ENCODE results near the gene TLE5.

Gene TLE5

DNA sequence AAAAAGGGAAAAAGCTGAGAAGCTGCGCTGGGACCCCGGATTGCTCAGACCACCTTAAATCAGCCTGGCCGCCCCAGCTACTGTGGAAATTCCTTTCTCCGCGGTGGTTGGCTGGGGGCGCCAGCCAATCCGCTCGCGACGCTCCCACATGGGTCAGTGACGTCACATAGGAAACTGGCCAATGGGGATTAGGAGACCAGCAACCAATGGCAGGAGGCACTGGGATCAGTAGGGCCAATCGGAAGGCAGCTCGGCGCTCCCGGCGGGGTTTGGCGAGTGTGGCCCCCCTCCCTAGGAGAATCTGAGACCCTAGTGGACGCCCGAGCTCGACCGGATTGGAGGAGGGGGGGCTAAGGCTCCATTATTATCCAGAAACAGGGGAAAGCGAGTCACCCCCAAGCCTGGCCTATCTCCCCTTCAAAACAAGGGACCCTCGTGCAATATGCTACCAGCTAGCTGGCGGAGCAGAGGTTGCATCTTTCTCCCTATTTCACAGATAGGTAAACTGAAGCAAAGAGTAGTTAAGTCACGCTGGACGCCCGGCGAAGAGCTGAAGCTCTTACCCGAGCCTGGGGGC, 26.7 kb downstream of the TLE5 start:
- Histone ChIP-seq H3K36me3 (ENCODE audit: control insufficient read depth, insufficient read depth, low read length) (no peaks in the 10 kb centered on the region), H3K9me3 (ENCODE audit: control insufficient read depth, insufficient read depth, low read length) (no peaks in the 10 kb centered on the region), H3K9ac (ENCODE audit: low read depth, low read length) (peak overlapping the region; percentile 76), H3K4me1 (ENCODE audit: control insufficient read depth, insufficient read depth, low read length) (peaks cover 8% of the 10 kb centered on the region), H3K4me3 (ENCODE audit: low read depth, low read length) (peak overlapping the region; percentile 85), H3K27me3 (ENCODE audit: control insufficient read depth, insufficient read depth, low read length) (peaks cover 26% of the 10 kb centered on the region)

DNA sequence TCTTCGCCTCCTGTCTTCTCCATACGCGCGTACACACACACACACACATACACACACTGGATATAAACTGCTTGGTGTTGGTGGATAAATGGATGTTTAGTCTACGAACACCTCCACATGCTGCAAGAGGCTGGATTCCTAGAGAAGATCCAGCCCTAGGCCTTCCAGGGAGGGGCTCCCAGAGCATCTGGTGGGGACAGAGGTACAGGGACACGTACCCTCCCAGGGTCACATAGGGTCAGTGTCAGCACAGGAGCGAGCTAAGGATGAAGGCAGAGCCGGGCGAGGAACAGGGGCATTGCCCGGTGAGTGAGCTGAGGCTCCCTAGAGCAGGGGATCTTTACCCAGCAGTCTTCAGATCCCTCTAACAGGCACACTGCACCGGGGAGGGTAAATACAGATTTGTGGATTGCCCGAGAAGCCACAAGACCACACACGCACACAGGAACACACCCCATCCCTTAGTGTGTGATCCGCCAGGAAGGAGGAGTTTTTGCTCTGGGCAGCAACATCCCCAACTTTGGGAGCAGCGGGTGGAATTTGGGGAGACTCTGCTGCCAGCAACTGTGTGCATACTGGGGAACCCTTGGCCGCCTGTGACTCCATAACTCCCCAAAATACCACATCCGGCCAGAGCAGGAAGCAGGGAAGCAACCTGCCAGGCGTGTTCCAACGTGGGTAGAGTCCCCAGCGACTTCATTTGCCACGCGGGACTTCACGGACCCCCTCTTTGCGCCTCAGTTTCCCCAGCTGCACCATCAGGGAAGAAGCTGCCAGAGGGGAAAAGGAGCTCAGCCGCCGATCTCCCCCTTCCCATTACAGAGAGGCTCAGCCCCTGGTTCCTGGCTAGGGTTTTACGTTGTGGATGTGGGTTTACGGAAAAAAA, 27.4 kb downstream of the TLE5 start:
- Histone ChIP-seq H3K4me1 (ENCODE audit: control insufficient read depth, insufficient read depth, low read length) (peaks cover 8% of the 10 kb centered on the region), H3K4me3 (ENCODE audit: low read depth, low read length) (peak overlapping the region; percentile 58), H3K9me3 (ENCODE audit: control insufficient read depth, insufficient read depth, low read length) (no peaks in the 10 kb centered on the region), H3K36me3 (ENCODE audit: control insufficient read depth, insufficient read depth, low read length) (no peaks in the 10 kb centered on the region), H3K27me3 (ENCODE audit: control insufficient read depth, insufficient read depth, low read length) (peaks cover 33% of the 10 kb centered on the region), H3K9ac (ENCODE audit: low read depth, low read length) (peak overlapping the region; percentile 76)

DNA sequence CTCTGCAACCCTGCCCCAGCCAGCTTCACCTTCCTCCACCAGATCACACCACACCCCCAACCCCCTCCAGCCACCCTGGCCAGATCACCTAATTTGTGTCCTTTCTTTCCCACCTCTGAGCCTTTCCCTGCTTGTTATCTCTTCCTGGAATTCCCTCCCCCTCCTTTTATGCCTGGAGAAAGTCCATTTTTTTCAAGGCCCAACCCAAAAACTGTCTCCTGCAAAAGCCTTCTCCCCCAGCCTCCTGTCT, 28.0 kb downstream of the TLE5 start:
- Histone ChIP-seq H3K4me1 (ENCODE audit: control insufficient read depth, insufficient read depth, low read length) (peaks cover 8% of the 10 kb centered on the region), H3K9ac (ENCODE audit: low read depth, low read length) (peak overlapping the region; percentile 76), H3K9me3 (ENCODE audit: control insufficient read depth, insufficient read depth, low read length) (no peaks in the 10 kb centered on the region), H3K27me3 (ENCODE audit: control insufficient read depth, insufficient read depth, low read length) (peaks cover 38% of the 10 kb centered on the region), H3K36me3 (ENCODE audit: control insufficient read depth, insufficient read depth, low read length) (no peaks in the 10 kb centered on the region), H3K4me3 (ENCODE audit: low read depth, low read length) (peak overlapping the region; percentile 58)

- H3K4me3 ChIP-seq (ENCODE audit: low read depth, low read length) = peak overlapping the region; percentile 58
- peaks cover 38% of the 10 kb centered on the region for H3K27me3 ChIP-seq (ENCODE audit: control insufficient read depth, insufficient read depth, low read length)
- no peaks in the 10 kb centered on the region for H3K9me3 ChIP-seq (ENCODE audit: control insufficient read depth, insufficient read depth, low read length)
- H3K4me1 ChIP-seq (ENCODE audit: control insufficient read depth, insufficient read depth, low read length) = peaks cover 8% of the 10 kb centered on the region
- no peak overlapping the region for H3K9ac ChIP-seq (ENCODE audit: low read depth, low read length)
- H3K36me3 ChIP-seq (ENCODE audit: control insufficient read depth, insufficient read depth, low read length) = no peaks in the 10 kb centered on the region
Observed at GRCh38 chr19:3033595-3034405, 28.5 kb downstream of the TLE5 start.

GRCh38 chr19:3031607-3031867, 30.8 kb downstream of the TLE5 start:
- Histone ChIP-seq H3K4me3 (ENCODE audit: low read depth, low read length) (no peak overlapping the region), H3K27me3 (ENCODE audit: control insufficient read depth, insufficient read depth, low read length) (peaks cover 55% of the 10 kb centered on the region), H3K9ac (ENCODE audit: low read depth, low read length) (no peak overlapping the region), H3K9me3 (ENCODE audit: control insufficient read depth, insufficient read depth, low read length) (no peaks in the 10 kb centered on the region), H3K36me3 (ENCODE audit: control insufficient read depth, insufficient read depth, low read length) (no peaks in the 10 kb centered on the region), H3K4me1 (ENCODE audit: control insufficient read depth, insufficient read depth, low read length) (peaks cover 8% of the 10 kb centered on the region)

GRCh38 chr19:3029065-3029923, 33.0 kb downstream of the TLE5 start, which contains the start of gene TLE2:
Gene TLE2 (minus strand): TSS chr19:3029280. CDS start chr19:3028904, 376 bp downstream.
- Histone ChIP-seq H3K36me3 (ENCODE audit: control insufficient read depth, insufficient read depth, low read length) (no peaks in the 10 kb centered on the region), H3K27me3 (ENCODE audit: control insufficient read depth, insufficient read depth, low read length) (peaks cover 70% of the 10 kb centered on the region), H3K4me3 (ENCODE audit: low read depth, low read length) (peak within 1 kb of the TSS; percentile 54), H3K9ac (ENCODE audit: low read depth, low read length) (no peak within 1 kb of the TSS), H3K4me1 (ENCODE audit: control insufficient read depth, insufficient read depth, low read length) (peaks cover under 1% of the 10 kb centered on the region), H3K9me3 (ENCODE audit: control insufficient read depth, insufficient read depth, low read length) (no peaks in the 10 kb centered on the region)

- H3K27me3 ChIP-seq (ENCODE audit: control insufficient read depth, insufficient read depth, low read length) = peaks cover 71% of the 10 kb centered on the region
- no peaks in the 10 kb centered on the region for H3K4me1 ChIP-seq (ENCODE audit: control insufficient read depth, insufficient read depth, low read length)
- H3K4me3 ChIP-seq (ENCODE audit: low read depth, low read length) = peak overlapping the region; percentile 54
- H3K9me3 ChIP-seq (ENCODE audit: control insufficient read depth, insufficient read depth, low read length) = no peaks in the 10 kb centered on the region
- H3K9ac ChIP-seq (ENCODE audit: low read depth, low read length) = no peak overlapping the region
- H3K36me3 ChIP-seq (ENCODE audit: control insufficient read depth, insufficient read depth, low read length) = no peaks in the 10 kb centered on the region
Observed at GRCh38 chr19:3028305-3029064, 33.8 kb downstream of the TLE5 start.

DNA sequence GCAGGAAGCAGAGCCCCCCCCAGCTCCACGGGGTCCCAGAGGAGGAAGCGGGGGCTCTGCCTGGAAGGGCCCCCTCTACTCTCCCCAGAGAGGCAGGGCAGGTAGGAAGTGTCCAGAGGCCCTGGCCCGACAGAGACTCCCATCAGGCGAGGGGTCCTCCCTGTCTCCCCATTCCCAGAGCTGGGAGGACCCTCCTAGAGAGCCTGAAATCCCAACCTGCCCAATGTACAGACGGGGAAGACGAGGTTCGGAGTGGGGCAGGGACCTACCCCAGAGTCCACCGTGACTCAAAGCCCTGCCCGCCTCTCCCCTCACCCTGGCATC, 34.4 kb downstream of the TLE5 start:
- H3K27me3 ChIP-seq (ENCODE audit: control insufficient read depth, insufficient read depth, low read length) = peaks cover 74% of the 10 kb centered on the region
- H3K9me3 ChIP-seq (ENCODE audit: control insufficient read depth, insufficient read depth, low read length) = no peaks in the 10 kb centered on the region
- H3K4me1 ChIP-seq (ENCODE audit: control insufficient read depth, insufficient read depth, low read length) = no peaks in the 10 kb centered on the region
- peak overlapping the region; percentile 27 for H3K4me3 ChIP-seq (ENCODE audit: low read depth, low read length)
- no peaks in the 10 kb centered on the region for H3K36me3 ChIP-seq (ENCODE audit: control insufficient read depth, insufficient read depth, low read length)
- H3K9ac ChIP-seq (ENCODE audit: low read depth, low read length) = no peak overlapping the region

GRCh38 chr19:3027292-3027691, 35.0 kb downstream of the TLE5 start:
- Histone ChIP-seq H3K4me1 (ENCODE audit: control insufficient read depth, insufficient read depth, low read length) (no peaks in the 10 kb centered on the region), H3K4me3 (ENCODE audit: low read depth, low read length) (no peak overlapping the region), H3K9ac (ENCODE audit: low read depth, low read length) (no peak overlapping the region), H3K27me3 (ENCODE audit: control insufficient read depth, insufficient read depth, low read length) (peaks cover 68% of the 10 kb centered on the region), H3K9me3 (ENCODE audit: control insufficient read depth, insufficient read depth, low read length) (no peaks in the 10 kb centered on the region), H3K36me3 (ENCODE audit: control insufficient read depth, insufficient read depth, low read length) (no peaks in the 10 kb centered on the region)

DNA sequence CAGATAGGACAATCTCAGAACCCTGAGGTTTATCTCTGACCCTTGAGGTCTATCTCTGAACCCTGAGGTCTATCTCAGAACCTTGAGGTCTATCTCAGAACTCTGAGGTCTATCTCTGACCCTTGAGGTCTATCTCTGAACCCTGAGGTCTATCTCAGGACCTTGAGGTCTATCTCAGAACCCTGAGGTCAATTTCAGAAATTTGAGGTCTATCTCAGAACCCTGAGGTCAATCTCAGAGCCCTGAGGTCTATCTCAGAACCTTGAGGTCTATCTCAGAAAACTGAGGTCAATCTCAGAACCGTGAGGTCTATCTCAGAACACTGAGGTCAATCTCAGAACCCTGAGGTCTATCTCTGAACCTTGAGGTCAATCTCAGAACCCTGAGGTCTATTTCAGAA, 35.5 kb downstream of the TLE5 start:
- H3K9me3 ChIP-seq (ENCODE audit: control insufficient read depth, insufficient read depth, low read length) = no peaks in the 10 kb centered on the region
- no peaks in the 10 kb centered on the region for H3K36me3 ChIP-seq (ENCODE audit: control insufficient read depth, insufficient read depth, low read length)
- no peak overlapping the region for H3K4me3 ChIP-seq (ENCODE audit: low read depth, low read length)
- H3K4me1 ChIP-seq (ENCODE audit: control insufficient read depth, insufficient read depth, low read length) = no peaks in the 10 kb centered on the region
- H3K9ac ChIP-seq (ENCODE audit: low read depth, low read length) = no peak overlapping the region
- H3K27me3 ChIP-seq (ENCODE audit: control insufficient read depth, insufficient read depth, low read length) = peaks cover 68% of the 10 kb centered on the region

DNA sequence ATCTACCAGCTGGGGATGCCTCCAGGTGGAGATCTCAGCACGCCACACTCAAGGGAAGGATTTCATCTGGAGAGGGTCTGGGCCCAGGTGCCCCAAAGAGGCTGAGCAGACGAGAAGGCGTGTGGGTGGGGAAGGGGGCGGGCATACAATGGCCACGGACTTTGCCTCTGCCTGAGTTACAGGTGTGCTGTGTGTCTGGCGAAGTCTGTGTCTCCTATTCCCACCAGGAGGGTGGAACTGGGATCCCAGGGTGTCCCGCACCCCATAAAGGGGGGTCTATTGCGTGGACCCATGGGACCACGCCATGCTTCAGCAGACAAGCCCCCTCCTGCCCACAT, 36.8 kb downstream of the TLE5 start:
- no peaks in the 10 kb centered on the region for H3K36me3 ChIP-seq (ENCODE audit: control insufficient read depth, insufficient read depth, low read length)
- H3K9ac ChIP-seq (ENCODE audit: low read depth, low read length) = no peak overlapping the region
- no peaks in the 10 kb centered on the region for H3K4me1 ChIP-seq (ENCODE audit: control insufficient read depth, insufficient read depth, low read length)
- H3K27me3 ChIP-seq (ENCODE audit: control insufficient read depth, insufficient read depth, low read length) = peaks cover 57% of the 10 kb centered on the region
- peak overlapping the region; percentile 48 for H3K4me3 ChIP-seq (ENCODE audit: low read depth, low read length)
- H3K9me3 ChIP-seq (ENCODE audit: control insufficient read depth, insufficient read depth, low read length) = no peaks in the 10 kb centered on the region
